WERI-Rb-1 (cell line): ENCODE measurements around the gene ANKRD44.

Experiments
- DNase-seq: peaks from one replicate; pipeline ENCODE4 v3.0.0-alpha.2; 2020
- H3K27ac ChIP-seq: fragments of 250-450 bp; sonication (Bioruptor Pico); 2 replicates; pipeline ENCODE4 v1.5.1; 2020; ENCODE audit warnings: mild to moderate bottlenecking, moderate library complexity
- H3K27me3 ChIP-seq: fragments of 250-450 bp; sonication (Bioruptor Pico); 2 replicates; pipeline ENCODE4 v1.5.1; 2021; ENCODE audit warnings: mild to moderate bottlenecking, low read depth, moderate library complexity; ENCODE audit not compliant: insufficient read depth, severe bottlenecking
- H3K36me3 ChIP-seq: fragments of 250-450 bp; sonication (Bioruptor Pico); 2 replicates; pipeline ENCODE4 v1.5.1; 2020; ENCODE audit warnings: mild to moderate bottlenecking, moderate library complexity
- H3K4me3 ChIP-seq: 2 replicates; pipeline ENCODE4 v1.5.1; 2011; ENCODE audit warnings: low read depth, mild to moderate bottlenecking, control low read depth, low read length
- H3K9me3 ChIP-seq: fragments of 250-450 bp; sonication (Bioruptor Pico); 2 replicates; pipeline ENCODE4 v1.5.1; 2021; ENCODE audit warnings: mild to moderate bottlenecking, moderate library complexity; ENCODE audit not compliant: severe bottlenecking
- CTCF ChIP-seq: IDR thresholded peaks from 2 replicates; pipeline ENCODE4 v1.5.1; 2011; ENCODE audit warnings: low read depth, mild to moderate bottlenecking, control low read depth, inconsistent platforms, low read length

ANKRD44 gene

DNA sequence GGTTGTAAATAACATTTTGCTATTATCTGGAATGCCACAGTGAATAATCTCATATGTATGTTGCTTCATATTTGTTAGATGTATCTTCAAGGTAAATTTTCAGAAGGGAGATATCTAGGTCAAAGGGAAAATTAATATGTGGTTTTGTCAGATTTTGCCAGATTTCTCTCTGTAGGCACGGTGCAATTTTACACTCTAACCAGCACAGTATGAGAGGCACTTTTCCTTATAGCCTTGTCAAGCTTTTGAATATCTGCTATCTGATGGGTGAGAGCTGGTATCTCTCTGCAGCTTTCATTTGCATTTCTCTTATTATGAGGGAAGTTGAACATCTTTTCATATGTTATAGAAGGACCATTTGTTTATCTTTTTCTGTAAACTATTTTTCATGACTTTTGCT lies 208.3 kb downstream of the ANKRD44 start:
- TF ChIP-seq CTCF, result no peak
- no peak for DNase-seq
- no peaks in the 10 kb centered on the region for H3K36me3 ChIP-seq

DNA sequence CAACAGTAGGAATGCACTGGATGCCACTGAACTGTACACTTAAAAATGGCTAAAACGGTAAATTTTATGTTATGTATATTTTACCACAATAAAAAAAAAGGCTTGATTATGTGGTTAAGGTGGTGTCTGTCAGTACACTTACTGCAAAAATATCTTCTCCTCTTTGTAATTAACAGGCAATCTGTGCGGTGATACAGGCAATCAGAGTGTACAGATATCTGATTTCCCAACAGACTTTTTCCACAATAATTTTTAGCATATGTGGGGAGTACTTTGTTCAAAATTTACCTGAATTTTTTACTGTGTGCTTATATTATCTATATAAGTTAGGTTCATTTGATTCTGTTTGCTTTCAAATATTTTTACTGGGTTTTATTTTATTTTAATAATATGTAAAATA lies 209.1 kb downstream of the ANKRD44 start:
- no peak for TF ChIP-seq CTCF
- Histone ChIP-seq H3K27me3 (no peaks in the 10 kb centered on the region), H3K36me3 (no peaks in the 10 kb centered on the region), H3K4me3 (no peak overlapping the region), H3K9me3 (no peaks in the 10 kb centered on the region), H3K27ac (no peak overlapping the region)
- no peak for DNase-seq

More for the DNA sequence above, 208.3 kb downstream of the ANKRD44 start:
- Histone ChIP-seq H3K27ac (no peak overlapping the region), H3K4me3 (no peak overlapping the region), H3K9me3 (no peaks in the 10 kb centered on the region), H3K27me3 (no peaks in the 10 kb centered on the region)

DNA sequence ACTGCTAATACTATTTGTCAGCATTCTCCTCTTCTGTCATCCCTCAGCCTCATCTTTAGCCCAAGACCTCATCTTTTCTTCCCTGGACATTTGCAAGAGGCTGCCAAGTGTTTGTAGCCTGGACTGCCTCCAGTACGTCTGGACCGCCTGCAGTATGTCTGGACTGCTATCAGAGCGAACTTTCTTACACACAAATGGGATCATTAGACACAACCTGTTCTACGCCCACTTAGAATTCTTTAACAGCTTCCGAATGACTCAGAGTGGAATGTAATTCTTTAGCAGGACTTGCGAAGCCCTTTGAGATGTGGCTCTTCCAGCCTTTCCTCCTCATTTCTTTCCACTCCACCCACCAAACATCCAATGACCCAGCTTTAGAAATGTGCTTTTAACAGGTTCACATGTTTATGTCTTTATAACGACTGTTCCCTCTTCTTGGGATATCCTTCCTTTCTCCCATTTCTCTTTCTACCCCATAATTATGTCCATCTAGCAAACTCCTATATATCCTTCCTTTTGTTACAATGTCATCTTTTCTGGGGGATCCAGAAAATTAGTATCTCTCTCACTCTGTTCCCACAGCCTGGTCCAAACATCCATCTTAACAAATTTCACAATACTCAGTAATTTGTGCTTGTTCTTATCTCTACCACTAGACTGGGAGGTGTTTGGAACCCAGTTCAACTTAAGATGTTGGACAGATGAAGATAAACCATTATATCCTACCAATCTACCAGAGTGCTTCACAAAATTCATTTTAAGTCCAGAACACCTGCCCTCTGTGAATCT lies 212.8 kb downstream of the ANKRD44 start:
- DNase-seq, result no peak
- no peaks in the 10 kb centered on the region for H3K27me3 ChIP-seq
- H3K4me3 ChIP-seq, result no peak overlapping the region
- H3K9me3 ChIP-seq, result no peaks in the 10 kb centered on the region
- H3K27ac ChIP-seq, result no peak overlapping the region
- no peak for TF ChIP-seq CTCF
- no peaks in the 10 kb centered on the region for H3K36me3 ChIP-seq

DNA sequence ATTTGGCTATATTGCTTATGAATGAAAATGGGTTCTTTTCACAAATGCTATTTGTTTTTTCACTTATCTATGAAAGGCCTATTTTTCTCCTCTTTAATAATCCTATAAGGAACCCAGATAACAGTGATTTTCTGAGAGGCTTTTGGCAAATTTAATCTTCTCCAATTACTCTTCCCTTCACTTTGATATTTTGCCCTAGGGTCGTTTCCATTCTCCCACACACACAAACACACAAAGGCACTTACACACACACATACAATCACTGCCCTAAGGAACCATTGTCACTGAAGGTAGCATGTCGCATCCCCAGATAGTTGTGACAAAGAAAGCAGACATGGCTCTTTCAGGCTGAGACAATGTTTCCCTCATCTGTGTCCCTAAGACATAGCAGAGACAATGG lies 213.9 kb downstream of the ANKRD44 start:
- TF ChIP-seq CTCF, result no peak
- DNase-seq, result no peak
- Histone ChIP-seq H3K9me3 (no peaks in the 10 kb centered on the region), H3K36me3 (no peaks in the 10 kb centered on the region), H3K4me3 (no peak overlapping the region), H3K27me3 (no peaks in the 10 kb centered on the region), H3K27ac (no peak overlapping the region)

DNA sequence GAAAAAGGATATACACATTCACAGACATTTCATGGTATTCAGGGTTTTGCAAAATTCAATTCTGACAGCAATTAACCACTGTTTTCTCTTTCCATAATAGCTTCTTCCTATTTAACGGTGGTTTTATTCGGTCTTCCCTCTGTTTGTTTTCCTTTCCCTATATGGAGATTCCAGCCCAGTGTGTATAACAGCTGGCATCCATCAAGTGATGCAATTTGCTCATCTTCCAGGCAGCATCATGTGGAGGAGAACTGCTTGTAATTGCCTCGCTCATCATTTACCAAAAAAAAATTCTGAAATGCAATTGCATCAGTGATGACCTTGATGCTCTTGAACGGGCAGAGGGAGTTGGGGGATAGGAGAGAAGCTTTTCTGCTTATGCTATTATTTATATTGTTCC lies 218.1 kb downstream of the ANKRD44 start:
- no peaks in the 10 kb centered on the region for H3K36me3 ChIP-seq
- no peak overlapping the region for H3K4me3 ChIP-seq
- TF ChIP-seq CTCF, result no peak
- H3K27ac ChIP-seq, result no peak overlapping the region
- H3K9me3 ChIP-seq, result no peaks in the 10 kb centered on the region
- DNase-seq, result no peak
- H3K27me3 ChIP-seq, result no peaks in the 10 kb centered on the region
